ENCODE measurements around the gene GNAL.
"Not testable (repeated sequence)": the region's sequence is repeated elsewhere in the genome, so short reads cannot be mapped to it uniquely, and the experiment has no call there.

Gene GNAL

GRCh38 chr18:11688972-11689668 lies at the start of gene GNAL:
Gene GNAL, plus strand, starts transcription at chr18:11689264. Its CDS starts 300 bp downstream, at chr18:11689564.
- DNase-seq (ENCODE audit: low read depth in 4 of 4, low spot score in 1 of 4), result peak; percentile 19 to 51 (median 34)

- not testable (repeated sequence) for DNase-seq (ENCODE audit: low read depth in 4 of 4, low spot score in 1 of 4)
Observed at GRCh38 chr18:11647310-11647709, 41.8 kb upstream of the GNAL start.

- DNase-seq (ENCODE audit: low read depth in 4 of 4, low spot score in 1 of 4), result not testable (repeated sequence)
Observed at GRCh38 chr18:11647804-11648203, 41.3 kb upstream of the GNAL start.

GRCh38 chr18:11649839-11650238 lies 39.2 kb upstream of the GNAL start:
- no peak for DNase-seq (ENCODE audit: low read depth in 4 of 4, low spot score in 1 of 4)

- no peak for DNase-seq (ENCODE audit: low read depth in 4 of 4, low spot score in 1 of 4)
Observed at GRCh38 chr18:11651899-11652298, 37.2 kb upstream of the GNAL start.

- DNase-seq (ENCODE audit: low read depth in 4 of 4, low spot score in 1 of 4), result no peak
Observed at GRCh38 chr18:11653521-11653920, 35.5 kb upstream of the GNAL start.

GRCh38 chr18:11654736-11655605 lies 34.1 kb upstream of the GNAL start:
- peak; percentile 16 to 38 (median 28) for DNase-seq (ENCODE audit: low read depth in 4 of 4, low spot score in 1 of 4)

GRCh38 chr18:11655606-11655932 lies 33.5 kb upstream of the GNAL start:
- no peak for DNase-seq (ENCODE audit: low read depth in 4 of 4, low spot score in 1 of 4)

- no peak for DNase-seq (ENCODE audit: low read depth in 4 of 4, low spot score in 1 of 4)
Observed at GRCh38 chr18:11657152-11657551, 31.9 kb upstream of the GNAL start.

- no peak for DNase-seq (ENCODE audit: low read depth in 4 of 4, low spot score in 1 of 4)
Observed at GRCh38 chr18:11657554-11657953, 31.5 kb upstream of the GNAL start.

- no peak for DNase-seq (ENCODE audit: low read depth in 4 of 4, low spot score in 1 of 4)
Observed at GRCh38 chr18:11658019-11658418, 31.0 kb upstream of the GNAL start.

GRCh38 chr18:11658989-11659388 lies 30.1 kb upstream of the GNAL start:
- DNase-seq (ENCODE audit: low read depth in 4 of 4, low spot score in 1 of 4), result no peak

GRCh38 chr18:11660691-11661090 lies 28.4 kb upstream of the GNAL start:
- no peak for DNase-seq (ENCODE audit: low read depth in 4 of 4, low spot score in 1 of 4)

- no peak for DNase-seq (ENCODE audit: low read depth in 4 of 4, low spot score in 1 of 4)
Observed at GRCh38 chr18:11661430-11661829, 27.6 kb upstream of the GNAL start.

- no peak for DNase-seq (ENCODE audit: low read depth in 4 of 4, low spot score in 1 of 4)
Observed at GRCh38 chr18:11663439-11664029, 25.5 kb upstream of the GNAL start.

GRCh38 chr18:11664286-11664685 lies 24.8 kb upstream of the GNAL start:
- no peak for DNase-seq (ENCODE audit: low read depth in 4 of 4, low spot score in 1 of 4)

GRCh38 chr18:11665146-11665545 lies 23.9 kb upstream of the GNAL start:
- DNase-seq (ENCODE audit: low read depth in 4 of 4, low spot score in 1 of 4), result no peak

GRCh38 chr18:11665587-11665986 lies 23.5 kb upstream of the GNAL start:
- DNase-seq (ENCODE audit: low read depth in 4 of 4, low spot score in 1 of 4), result no peak

- no peak for DNase-seq (ENCODE audit: low read depth in 4 of 4, low spot score in 1 of 4)
Observed at GRCh38 chr18:11666176-11666575, 22.9 kb upstream of the GNAL start.

GRCh38 chr18:11666831-11667230 lies 22.2 kb upstream of the GNAL start:
- no peak for DNase-seq (ENCODE audit: low read depth in 4 of 4, low spot score in 1 of 4)

- DNase-seq (ENCODE audit: low read depth in 4 of 4, low spot score in 1 of 4), result no peak
Observed at GRCh38 chr18:11667578-11667977, 21.5 kb upstream of the GNAL start.

All from stimulated activated CD4-positive, alpha-beta T cell treated with anti-CD3 and anti-CD28 coated beads, Interleukin-1b, Interleukin-23, amount 100 ng/mL, for 24 hours (primary cell).